ENCODE data around the gene NEK6.

DNA sequence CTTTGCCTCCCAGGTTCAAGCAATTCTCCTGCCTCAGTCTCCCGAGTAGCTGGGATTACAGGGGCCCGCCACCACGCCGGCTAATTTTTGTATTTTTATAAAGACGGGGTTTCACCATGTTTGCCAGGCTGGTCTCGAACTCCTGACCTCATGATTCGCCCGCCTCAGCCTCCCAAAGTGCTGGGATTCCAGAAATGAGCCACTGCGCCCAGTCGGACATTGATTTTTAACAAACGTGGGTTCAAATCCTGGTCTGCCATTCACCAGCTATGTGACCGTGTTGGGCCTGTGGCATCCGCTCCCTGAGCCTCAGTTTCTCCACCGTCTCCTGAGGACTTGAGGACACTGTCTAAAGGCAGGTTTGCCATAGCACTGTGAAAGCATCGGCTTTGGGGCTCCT is 41.8 kb upstream of the NEK6 start:
- TF ChIP-seq, protein P1, sequence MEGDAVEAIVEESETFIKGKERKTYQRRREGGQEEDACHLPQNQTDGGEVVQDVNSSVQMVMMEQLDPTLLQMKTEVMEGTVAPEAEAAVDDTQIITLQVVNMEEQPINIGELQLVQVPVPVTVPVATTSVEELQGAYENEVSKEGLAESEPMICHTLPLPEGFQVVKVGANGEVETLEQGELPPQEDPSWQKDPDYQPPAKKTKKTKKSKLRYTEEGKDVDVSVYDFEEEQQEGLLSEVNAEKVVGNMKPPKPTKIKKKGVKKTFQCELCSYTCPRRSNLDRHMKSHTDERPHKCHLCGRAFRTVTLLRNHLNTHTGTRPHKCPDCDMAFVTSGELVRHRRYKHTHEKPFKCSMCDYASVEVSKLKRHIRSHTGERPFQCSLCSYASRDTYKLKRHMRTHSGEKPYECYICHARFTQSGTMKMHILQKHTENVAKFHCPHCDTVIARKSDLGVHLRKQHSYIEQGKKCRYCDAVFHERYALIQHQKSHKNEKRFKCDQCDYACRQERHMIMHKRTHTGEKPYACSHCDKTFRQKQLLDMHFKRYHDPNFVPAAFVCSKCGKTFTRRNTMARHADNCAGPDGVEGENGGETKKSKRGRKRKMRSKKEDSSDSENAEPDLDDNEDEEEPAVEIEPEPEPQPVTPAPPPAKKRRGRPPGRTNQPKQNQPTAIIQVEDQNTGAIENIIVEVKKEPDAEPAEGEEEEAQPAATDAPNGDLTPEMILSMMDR (IDR thresholded peaks at IDR 0.05): no peak
- TF ChIP-seq POLR2A (IDR thresholded peaks at IDR 0.05): no peak

All from esophagus squamous epithelium (tissue), 4 donors.